ENCODE results near the gene PPIP5K1. TPM values are rescaled to one million over a fixed set of nuclear protein-coding genes. Genes with fewer than 3 reads are reported as not detected.

Gene PPIP5K1
- total RNA-seq, 8 experiments from 2014 or later = 9.4 to 37.9 (median 21.0) TPM

DNA sequence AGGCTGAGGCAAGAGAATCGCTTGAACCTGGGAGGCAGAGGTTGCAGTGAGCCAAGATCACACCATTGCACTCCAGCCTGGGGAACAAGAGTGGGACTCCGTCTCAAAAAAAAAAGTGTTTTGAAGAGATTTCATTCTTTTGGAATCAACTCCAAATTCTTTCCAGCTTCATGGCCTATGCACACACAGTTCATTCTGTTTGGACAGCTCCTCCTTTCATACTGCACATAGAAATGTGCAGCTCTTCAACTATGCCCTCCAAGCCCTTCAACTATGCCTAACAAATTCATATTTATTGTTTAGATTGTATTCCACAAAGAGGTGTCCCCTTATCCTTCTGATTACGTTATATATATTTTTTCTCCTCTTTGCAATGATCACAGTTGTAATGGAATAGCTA lies 101.2 kb downstream of the PPIP5K1 start:
- no peak for ATAC-seq (replicated peaks in 6 of 8)
- 25 to 100% (median 93%) methylated on average over 1 to 2 of the region's 3 CpGs; no CpG with 5 or more reads in 2 of the 10 experiments for WGBS, 10 experiments
- Histone ChIP-seq H3K4me3 (no peak overlapping the region), H3K4me1 (replicated peaks in 1 of 2) (peaks cover 7 to 24% of the 10 kb centered on the region in 2 donors), H3K27ac (no peak overlapping the region)
- in situ Hi-C loops (cut with MboI; ENCODE audit: low pct_unique_long_range_greater_than_20kb in 2 of 9, low sequenced_read_pairs in 9 of 9, unreplicated experiment in 9 of 9) = no loop called here

GRCh38 chr15:43487271-43487895 lies 102.6 kb downstream of the PPIP5K1 start:
- WGBS, 10 experiments = 84 to 100% (median 96%) methylated on average over 1 to 6 of the region's 6 CpGs; no CpG with 5 or more reads in 2 of the 10 experiments
- H3K27ac ChIP-seq = no peak overlapping the region
- in situ Hi-C loops (cut with MboI; ENCODE audit: low pct_unique_long_range_greater_than_20kb in 2 of 9, low sequenced_read_pairs in 9 of 9, unreplicated experiment in 9 of 9) = no loop called here
- no peak overlapping the region for H3K4me3 ChIP-seq
- H3K4me1 ChIP-seq (replicated peaks in 1 of 2) = peaks cover 6 to 20% of the 10 kb centered on the region in 2 donors
- no peak for ATAC-seq (replicated peaks in 6 of 8)

DNA sequence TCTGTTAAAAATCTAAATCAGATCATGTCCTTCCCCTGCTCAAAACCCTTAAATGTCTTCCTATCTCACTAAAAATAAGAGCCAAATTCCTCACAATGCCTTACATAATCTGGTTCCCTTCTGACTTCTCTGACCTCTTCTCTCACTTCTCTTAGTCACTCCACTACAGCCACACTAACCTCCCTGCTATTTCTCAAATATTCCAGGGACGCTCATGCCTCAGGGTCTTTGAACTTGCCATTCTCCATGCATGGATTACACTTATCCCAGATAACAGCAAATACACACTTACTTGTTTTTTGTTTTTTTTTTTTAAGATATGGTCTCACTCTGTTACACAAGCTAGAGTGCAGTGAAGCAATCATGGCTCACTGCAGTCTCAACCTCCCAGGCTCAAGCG lies 105.6 kb downstream of the PPIP5K1 start:
- WGBS, 10 experiments = 90 to 100% (median 100%) methylated on average over 1 to 2 of the region's 2 CpGs; no CpG with 5 or more reads in 2 of the 10 experiments
- ATAC-seq (replicated peaks in 6 of 8) = no peak
- H3K4me3 ChIP-seq = no peak overlapping the region
- in situ Hi-C loops (cut with MboI; ENCODE audit: low pct_unique_long_range_greater_than_20kb in 2 of 9, low sequenced_read_pairs in 9 of 9, unreplicated experiment in 9 of 9) = no loop called here
- no peak overlapping the region for H3K27ac ChIP-seq
- peaks cover 0 to under 1% of the 10 kb centered on the region in 2 donors for H3K4me1 ChIP-seq (replicated peaks in 1 of 2)

Other genes with a start within 250 kb of the PPIP5K1 start
- gene ZSCAN29, start 219.2 kb downstream of the PPIP5K1 start, total RNA-seq = 10 to 100 TPM; 19.9 to 58.8 (median 24.2) TPM
- 10 to 100 TPM in 3 of 8 experiments, 1 to 10 TPM in 5; 4.9 to 30.4 (median 8.5) TPM for gene TUBGCP4, start 219.1 kb downstream of the PPIP5K1 start, total RNA-seq
- 10 to 100 TPM; 37.3 to 93.1 (median 84.8) TPM for gene TP53BP1, start 97.1 kb downstream of the PPIP5K1 start, total RNA-seq
- 10 to 100 TPM in 7 of 8 experiments, 1 to 10 TPM in 1; 8.4 to 71.1 (median 32.7) TPM for gene MAP1A, start 72.6 kb downstream of the PPIP5K1 start, total RNA-seq
- gene CKMT1B, start 3.8 kb upstream of the PPIP5K1 start, total RNA-seq = 10 to 100 TPM in 4 of 8 experiments, 1 to 10 TPM in 3, under 1 TPM in 1; 0.91 to 18.5 (median 9.4) TPM
- 1 to 10 TPM in 3 of 8 experiments, under 1 TPM in 5; 0.40 to 2.9 (median 0.77) TPM for gene STRC, start 28.6 kb upstream of the PPIP5K1 start, total RNA-seq
- 1 to 10 TPM; 1.5 to 7.0 (median 2.8) TPM for gene CATSPER2, start 58.6 kb upstream of the PPIP5K1 start, total RNA-seq
- gene CKMT1A, start 103.7 kb upstream of the PPIP5K1 start, total RNA-seq = 10 to 100 TPM in 1 of 8 experiments, 1 to 10 TPM in 6, under 1 TPM in 1; 0.87 to 10.0 (median 7.0) TPM
- 100 to 1,000 TPM in 6 of 8 experiments, 10 to 100 TPM in 2; 80.9 to 286 (median 146) TPM for gene PDIA3, start 156.2 kb upstream of the PPIP5K1 start, total RNA-seq
- gene ELL3, start 186.8 kb upstream of the PPIP5K1 start, total RNA-seq = 1 to 10 TPM in 6 of 8 experiments, under 1 TPM in 2; 0.60 to 4.2 (median 1.6) TPM
- 1,000 to 10,000 TPM in 1 of 8 experiments, 100 to 1,000 TPM in 7; 596 to 1,776 (median 768) TPM for gene SERF2, start 202.1 kb upstream of the PPIP5K1 start, total RNA-seq
- 1 to 10 TPM in 4 of 8 experiments, under 1 TPM in 4; 0.63 to 2.2 (median 1.0) TPM for gene SERINC4, start 210.0 kb upstream of the PPIP5K1 start, total RNA-seq
- 10 to 100 TPM; 11.4 to 19.1 (median 15.9) TPM for gene HYPK, start 210.4 kb upstream of the PPIP5K1 start, total RNA-seq
- gene MFAP1, start 234.5 kb upstream of the PPIP5K1 start, total RNA-seq = 10 to 100 TPM; 25.4 to 55.9 (median 37.1) TPM
- 10 to 100 TPM in 3 of 8 experiments, 1 to 10 TPM in 4, under 1 TPM in 1; 0.46 to 19.7 (median 3.0) TPM for gene WDR76, start 236.8 kb upstream of the PPIP5K1 start, total RNA-seq

Measured in motor neuron (in vitro differentiated cells).